Measurements from ENCODE around the gene TADA2B.

DNA sequence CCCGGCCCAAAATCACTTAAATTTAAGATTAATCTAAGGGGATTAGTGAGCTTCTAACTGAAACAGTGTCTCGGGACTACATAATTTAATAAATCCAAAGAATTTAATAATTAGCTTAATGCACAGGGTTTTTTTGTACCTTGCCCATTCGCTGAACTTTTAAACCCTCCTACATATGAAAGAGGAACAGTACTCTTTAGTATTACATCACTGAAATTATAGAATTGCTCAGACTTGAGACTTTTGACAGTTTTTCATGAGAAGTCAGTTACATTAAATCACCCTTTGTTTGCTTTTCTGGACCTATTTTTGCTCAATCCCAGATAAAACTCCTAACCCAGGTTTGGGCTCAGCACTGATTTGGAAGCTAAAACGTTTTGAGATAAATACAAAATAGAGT is 2.4 kb upstream of the TADA2B start:
- TF ChIP-seq, protein P1, sequence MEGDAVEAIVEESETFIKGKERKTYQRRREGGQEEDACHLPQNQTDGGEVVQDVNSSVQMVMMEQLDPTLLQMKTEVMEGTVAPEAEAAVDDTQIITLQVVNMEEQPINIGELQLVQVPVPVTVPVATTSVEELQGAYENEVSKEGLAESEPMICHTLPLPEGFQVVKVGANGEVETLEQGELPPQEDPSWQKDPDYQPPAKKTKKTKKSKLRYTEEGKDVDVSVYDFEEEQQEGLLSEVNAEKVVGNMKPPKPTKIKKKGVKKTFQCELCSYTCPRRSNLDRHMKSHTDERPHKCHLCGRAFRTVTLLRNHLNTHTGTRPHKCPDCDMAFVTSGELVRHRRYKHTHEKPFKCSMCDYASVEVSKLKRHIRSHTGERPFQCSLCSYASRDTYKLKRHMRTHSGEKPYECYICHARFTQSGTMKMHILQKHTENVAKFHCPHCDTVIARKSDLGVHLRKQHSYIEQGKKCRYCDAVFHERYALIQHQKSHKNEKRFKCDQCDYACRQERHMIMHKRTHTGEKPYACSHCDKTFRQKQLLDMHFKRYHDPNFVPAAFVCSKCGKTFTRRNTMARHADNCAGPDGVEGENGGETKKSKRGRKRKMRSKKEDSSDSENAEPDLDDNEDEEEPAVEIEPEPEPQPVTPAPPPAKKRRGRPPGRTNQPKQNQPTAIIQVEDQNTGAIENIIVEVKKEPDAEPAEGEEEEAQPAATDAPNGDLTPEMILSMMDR (IDR thresholded peaks at IDR 0.05), result no peak
- TF ChIP-seq POLR2AphosphoS5 (IDR thresholded peaks at IDR 0.05) (no peak), EP300 (IDR thresholded peaks at IDR 0.05) (no peak)

Data from upper lobe of left lung (tissue), 4 donors.